Measurements from ENCODE around the gene NAP1L4.

The NAP1L4 gene

GRCh38 chr11:2924821-2925675, 67.1 kb downstream of the NAP1L4 start:
- no peaks in the 10 kb centered on the region for H3K27me3 ChIP-seq (replicated peaks; ENCODE audit: control insufficient read depth, insufficient read depth, low read length, poor library complexity, severe bottlenecking)
- H3K9me3 ChIP-seq (ENCODE audit: control insufficient read depth, low read length) = no peaks in the 10 kb centered on the region
- H3K4me3 ChIP-seq (ENCODE audit: insufficient read depth, low read depth, low read length, poor library complexity, severe bottlenecking) = no peak overlapping the region
- H3K27ac ChIP-seq (ENCODE audit: insufficient read depth, low read length, poor library complexity, severe bottlenecking) = no peak overlapping the region
- no peak for DNase-seq
- peaks cover 21% of the 10 kb centered on the region for H3K4me1 ChIP-seq (ENCODE audit: control insufficient read depth, insufficient read depth, low read length, poor library complexity, severe bottlenecking)
- H3K36me3 ChIP-seq (ENCODE audit: control insufficient read depth, insufficient read depth, low read length) = no peaks in the 10 kb centered on the region

- no peaks in the 10 kb centered on the region for H3K27me3 ChIP-seq (replicated peaks; ENCODE audit: control insufficient read depth, insufficient read depth, low read length, poor library complexity, severe bottlenecking)
- H3K4me1 ChIP-seq (ENCODE audit: control insufficient read depth, insufficient read depth, low read length, poor library complexity, severe bottlenecking) = peaks cover 15% of the 10 kb centered on the region
- no peak overlapping the region for H3K4me3 ChIP-seq (ENCODE audit: insufficient read depth, low read depth, low read length, poor library complexity, severe bottlenecking)
- no peaks in the 10 kb centered on the region for H3K36me3 ChIP-seq (ENCODE audit: control insufficient read depth, insufficient read depth, low read length)
- no peak for DNase-seq
- H3K9me3 ChIP-seq (ENCODE audit: control insufficient read depth, low read length) = no peaks in the 10 kb centered on the region
- no peak overlapping the region for H3K27ac ChIP-seq (ENCODE audit: insufficient read depth, low read length, poor library complexity, severe bottlenecking)
Observed at GRCh38 chr11:2924381-2924780, 67.7 kb downstream of the NAP1L4 start.

GRCh38 chr11:2923446-2924375, 68.4 kb downstream of the NAP1L4 start:
- Histone ChIP-seq H3K27me3 (replicated peaks; ENCODE audit: control insufficient read depth, insufficient read depth, low read length, poor library complexity, severe bottlenecking) (no peaks in the 10 kb centered on the region), H3K4me1 (ENCODE audit: control insufficient read depth, insufficient read depth, low read length, poor library complexity, severe bottlenecking) (peaks cover 10% of the 10 kb centered on the region), H3K4me3 (ENCODE audit: insufficient read depth, low read depth, low read length, poor library complexity, severe bottlenecking) (no peak overlapping the region), H3K36me3 (ENCODE audit: control insufficient read depth, insufficient read depth, low read length) (no peaks in the 10 kb centered on the region), H3K27ac (ENCODE audit: insufficient read depth, low read length, poor library complexity, severe bottlenecking) (no peak overlapping the region), H3K9me3 (ENCODE audit: control insufficient read depth, low read length) (no peaks in the 10 kb centered on the region)
- no peak for DNase-seq

GRCh38 chr11:2922655-2923054, 69.5 kb downstream of the NAP1L4 start:
- Histone ChIP-seq H3K9me3 (ENCODE audit: control insufficient read depth, low read length) (no peaks in the 10 kb centered on the region), H3K4me3 (ENCODE audit: insufficient read depth, low read depth, low read length, poor library complexity, severe bottlenecking) (no peak overlapping the region), H3K27ac (ENCODE audit: insufficient read depth, low read length, poor library complexity, severe bottlenecking) (no peak overlapping the region), H3K36me3 (ENCODE audit: control insufficient read depth, insufficient read depth, low read length) (no peaks in the 10 kb centered on the region), H3K27me3 (replicated peaks; ENCODE audit: control insufficient read depth, insufficient read depth, low read length, poor library complexity, severe bottlenecking) (no peaks in the 10 kb centered on the region), H3K4me1 (ENCODE audit: control insufficient read depth, insufficient read depth, low read length, poor library complexity, severe bottlenecking) (no peaks in the 10 kb centered on the region)
- DNase-seq = no peak

GRCh38 chr11:2921742-2922493, 70.2 kb downstream of the NAP1L4 start:
- H3K27ac ChIP-seq (ENCODE audit: insufficient read depth, low read length, poor library complexity, severe bottlenecking) = no peak overlapping the region
- H3K36me3 ChIP-seq (ENCODE audit: control insufficient read depth, insufficient read depth, low read length) = no peaks in the 10 kb centered on the region
- no peak for DNase-seq
- no peaks in the 10 kb centered on the region for H3K9me3 ChIP-seq (ENCODE audit: control insufficient read depth, low read length)
- H3K4me1 ChIP-seq (ENCODE audit: control insufficient read depth, insufficient read depth, low read length, poor library complexity, severe bottlenecking) = no peaks in the 10 kb centered on the region
- H3K27me3 ChIP-seq (replicated peaks; ENCODE audit: control insufficient read depth, insufficient read depth, low read length, poor library complexity, severe bottlenecking) = no peaks in the 10 kb centered on the region
- no peak overlapping the region for H3K4me3 ChIP-seq (ENCODE audit: insufficient read depth, low read depth, low read length, poor library complexity, severe bottlenecking)

GRCh38 chr11:2921261-2921660, 70.9 kb downstream of the NAP1L4 start:
- DNase-seq = no peak
- Histone ChIP-seq H3K27me3 (replicated peaks; ENCODE audit: control insufficient read depth, insufficient read depth, low read length, poor library complexity, severe bottlenecking) (no peaks in the 10 kb centered on the region), H3K36me3 (ENCODE audit: control insufficient read depth, insufficient read depth, low read length) (no peaks in the 10 kb centered on the region), H3K27ac (ENCODE audit: insufficient read depth, low read length, poor library complexity, severe bottlenecking) (no peak overlapping the region), H3K4me3 (ENCODE audit: insufficient read depth, low read depth, low read length, poor library complexity, severe bottlenecking) (no peak overlapping the region), H3K4me1 (ENCODE audit: control insufficient read depth, insufficient read depth, low read length, poor library complexity, severe bottlenecking) (no peaks in the 10 kb centered on the region), H3K9me3 (ENCODE audit: control insufficient read depth, low read length) (no peaks in the 10 kb centered on the region)

GRCh38 chr11:2920343-2920742, 71.8 kb downstream of the NAP1L4 start:
- no peak overlapping the region for H3K27ac ChIP-seq (ENCODE audit: insufficient read depth, low read length, poor library complexity, severe bottlenecking)
- H3K27me3 ChIP-seq (replicated peaks; ENCODE audit: control insufficient read depth, insufficient read depth, low read length, poor library complexity, severe bottlenecking) = no peaks in the 10 kb centered on the region
- no peak overlapping the region for H3K4me3 ChIP-seq (ENCODE audit: insufficient read depth, low read depth, low read length, poor library complexity, severe bottlenecking)
- H3K4me1 ChIP-seq (ENCODE audit: control insufficient read depth, insufficient read depth, low read length, poor library complexity, severe bottlenecking) = no peaks in the 10 kb centered on the region
- no peak for DNase-seq
- no peaks in the 10 kb centered on the region for H3K9me3 ChIP-seq (ENCODE audit: control insufficient read depth, low read length)
- no peaks in the 10 kb centered on the region for H3K36me3 ChIP-seq (ENCODE audit: control insufficient read depth, insufficient read depth, low read length)

GRCh38 chr11:2919837-2920236, 72.3 kb downstream of the NAP1L4 start:
- Histone ChIP-seq H3K4me1 (ENCODE audit: control insufficient read depth, insufficient read depth, low read length, poor library complexity, severe bottlenecking) (no peaks in the 10 kb centered on the region), H3K4me3 (ENCODE audit: insufficient read depth, low read depth, low read length, poor library complexity, severe bottlenecking) (no peak overlapping the region), H3K36me3 (ENCODE audit: control insufficient read depth, insufficient read depth, low read length) (no peaks in the 10 kb centered on the region), H3K9me3 (ENCODE audit: control insufficient read depth, low read length) (no peaks in the 10 kb centered on the region), H3K27ac (ENCODE audit: insufficient read depth, low read length, poor library complexity, severe bottlenecking) (no peak overlapping the region), H3K27me3 (replicated peaks; ENCODE audit: control insufficient read depth, insufficient read depth, low read length, poor library complexity, severe bottlenecking) (no peaks in the 10 kb centered on the region)
- DNase-seq = no peak

GRCh38 chr11:2919188-2919587, 72.9 kb downstream of the NAP1L4 start:
- Histone ChIP-seq H3K27me3 (replicated peaks; ENCODE audit: control insufficient read depth, insufficient read depth, low read length, poor library complexity, severe bottlenecking) (no peaks in the 10 kb centered on the region), H3K36me3 (ENCODE audit: control insufficient read depth, insufficient read depth, low read length) (no peaks in the 10 kb centered on the region), H3K9me3 (ENCODE audit: control insufficient read depth, low read length) (no peaks in the 10 kb centered on the region), H3K4me1 (ENCODE audit: control insufficient read depth, insufficient read depth, low read length, poor library complexity, severe bottlenecking) (no peaks in the 10 kb centered on the region), H3K4me3 (ENCODE audit: insufficient read depth, low read depth, low read length, poor library complexity, severe bottlenecking) (no peak overlapping the region), H3K27ac (ENCODE audit: insufficient read depth, low read length, poor library complexity, severe bottlenecking) (no peak overlapping the region)
- DNase-seq = no peak

Data from effector memory CD4-positive, alpha-beta T cell (primary cell).